ENCODE results near the gene BRD4. TPM values are rescaled to one million over a fixed set of nuclear protein-coding genes. Genes with fewer than 3 reads are reported as not detected.
"Not testable (repeated sequence)": the region's sequence is repeated elsewhere in the genome, so short reads cannot be mapped to it uniquely, and the experiment has no call there.

BRD4 gene
- polyA plus RNA-seq, 1 donor (not counting 4 experiments of a cell fraction or from before 2014, with no cell fraction given), result 5.5 TPM

DNA sequence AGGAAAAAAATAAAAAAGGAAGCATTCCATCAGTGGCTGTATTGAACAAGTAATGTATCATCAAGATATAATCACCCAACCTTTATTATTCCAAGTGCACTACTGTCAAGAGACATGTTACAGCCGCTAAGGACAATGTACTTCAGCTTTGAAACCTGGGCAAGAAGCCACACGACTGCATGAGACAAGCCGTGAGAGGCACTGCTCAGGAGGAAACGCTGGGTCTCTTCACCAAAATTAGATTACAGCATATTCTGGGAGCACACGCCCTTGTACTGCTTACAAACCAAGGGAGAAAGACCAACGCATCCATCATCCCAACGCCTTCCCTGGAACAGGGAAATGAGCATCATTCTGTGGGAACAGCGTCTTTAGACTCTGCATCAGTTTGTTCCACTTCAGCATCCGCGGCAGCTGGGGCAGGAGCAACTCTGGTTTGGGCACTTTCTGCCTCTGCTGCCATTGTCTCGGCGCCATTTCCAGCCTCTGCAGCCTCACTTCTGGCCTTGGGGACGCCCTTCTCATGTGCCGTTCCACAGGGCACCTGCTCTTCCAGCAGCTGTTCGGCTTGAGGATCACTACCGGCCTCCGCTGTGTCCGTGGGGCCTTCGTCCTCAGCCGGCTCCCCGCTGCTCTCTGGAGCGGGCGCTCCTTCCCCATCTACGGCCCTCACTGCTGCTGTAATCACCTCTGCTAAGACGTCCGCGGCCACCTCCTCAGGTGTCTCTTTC, 22.4 kb upstream of the BRD4 start:
- H3K9ac ChIP-seq (ENCODE audit: control insufficient read depth, extremely low read depth, insufficient read depth, low read length), result no peak overlapping the region
- H3K79me2 ChIP-seq (ENCODE audit: control insufficient read depth, insufficient read depth, low read length), result no peaks in the 10 kb centered on the region
- FAIRE-seq, result no peak
- no peak overlapping the region for H3K4me2 ChIP-seq (ENCODE audit: control insufficient read depth, extremely low read depth, insufficient read depth, low read depth, low read length)
- no peak overlapping the region for H2AFZ ChIP-seq (ENCODE audit: control insufficient read depth, low read length)
- no peak overlapping the region for H3K27ac ChIP-seq (ENCODE audit: control insufficient read depth, insufficient read depth, low read length)
- no peak for TF ChIP-seq EZH2 (IDR thresholded peaks at IDR 0.05; ENCODE audit: low read length)
- TF ChIP-seq, protein P1, sequence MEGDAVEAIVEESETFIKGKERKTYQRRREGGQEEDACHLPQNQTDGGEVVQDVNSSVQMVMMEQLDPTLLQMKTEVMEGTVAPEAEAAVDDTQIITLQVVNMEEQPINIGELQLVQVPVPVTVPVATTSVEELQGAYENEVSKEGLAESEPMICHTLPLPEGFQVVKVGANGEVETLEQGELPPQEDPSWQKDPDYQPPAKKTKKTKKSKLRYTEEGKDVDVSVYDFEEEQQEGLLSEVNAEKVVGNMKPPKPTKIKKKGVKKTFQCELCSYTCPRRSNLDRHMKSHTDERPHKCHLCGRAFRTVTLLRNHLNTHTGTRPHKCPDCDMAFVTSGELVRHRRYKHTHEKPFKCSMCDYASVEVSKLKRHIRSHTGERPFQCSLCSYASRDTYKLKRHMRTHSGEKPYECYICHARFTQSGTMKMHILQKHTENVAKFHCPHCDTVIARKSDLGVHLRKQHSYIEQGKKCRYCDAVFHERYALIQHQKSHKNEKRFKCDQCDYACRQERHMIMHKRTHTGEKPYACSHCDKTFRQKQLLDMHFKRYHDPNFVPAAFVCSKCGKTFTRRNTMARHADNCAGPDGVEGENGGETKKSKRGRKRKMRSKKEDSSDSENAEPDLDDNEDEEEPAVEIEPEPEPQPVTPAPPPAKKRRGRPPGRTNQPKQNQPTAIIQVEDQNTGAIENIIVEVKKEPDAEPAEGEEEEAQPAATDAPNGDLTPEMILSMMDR (optimal IDR thresholded peaks at IDR 0.05 in 1 of 3, IDR thresholded peaks at IDR 0.05 in 1 of 3, conservative IDR thresholded peaks at IDR 0.05 in 1 of 3; ENCODE audit: extremely low read depth in 1 of 3, insufficient read depth in 2 of 3, low read length in 3 of 3), result no peak
- peaks cover 27 to 31% of the 10 kb centered on the region in 2 experiments for H3K36me3 ChIP-seq (ENCODE audit: control insufficient read depth in 2 of 2, extremely low read depth in 1 of 2, insufficient read depth in 2 of 2, low read length in 2 of 2)
- no peaks in the 10 kb centered on the region for H3K9me3 ChIP-seq (ENCODE audit: control insufficient read depth, low read depth, low read length)
- H3K27me3 ChIP-seq (ENCODE audit: control insufficient read depth, extremely low read depth, insufficient read depth, low read length), result no peaks in the 10 kb centered on the region
- dilution Hi-C loops (cut with MboI; ENCODE audit: extremely low pct_ligation_motif_present, low sequenced_read_pairs), result no loop called here
- DNase-seq (ENCODE audit: low read depth, low spot score), result no peak
- no peaks in the 10 kb centered on the region for H4K20me1 ChIP-seq (ENCODE audit: control insufficient read depth, extremely low read depth, insufficient read depth, low read length)
- H3K4me3 ChIP-seq (ENCODE audit: control insufficient read depth in 2 of 3, extremely low read depth in 1 of 3, insufficient read depth in 2 of 3, low read depth in 1 of 3, low read length in 3 of 3), result no peak overlapping the region
- no peaks in the 10 kb centered on the region for H3K9me1 ChIP-seq (ENCODE audit: control insufficient read depth, extremely low read depth, insufficient read depth, low read length)
- H3K4me1 ChIP-seq (ENCODE audit: control insufficient read depth, extremely low read depth, insufficient read depth, low read length), result no peaks in the 10 kb centered on the region

DNA sequence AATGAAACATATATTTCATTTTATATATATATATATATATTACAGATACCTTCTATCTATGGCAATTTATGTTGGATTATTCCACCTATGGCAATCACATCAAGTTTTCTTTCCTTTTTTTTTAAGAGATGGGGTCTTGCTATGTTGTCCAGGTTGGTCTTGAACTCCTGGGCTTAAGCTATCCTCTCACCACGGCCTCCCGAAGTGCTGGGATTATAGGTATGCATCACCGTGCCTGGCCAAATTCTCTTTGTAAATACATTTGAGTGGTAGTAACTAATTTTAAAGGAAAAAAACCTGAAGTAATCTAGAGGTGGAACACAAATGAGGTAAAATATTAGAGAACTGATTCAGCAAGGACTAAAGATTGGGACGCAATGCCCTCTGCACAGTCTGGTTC, 21.6 kb upstream of the BRD4 start:
- H3K9ac ChIP-seq (ENCODE audit: control insufficient read depth, extremely low read depth, insufficient read depth, low read length), result no peak overlapping the region
- H3K9me1 ChIP-seq (ENCODE audit: control insufficient read depth, extremely low read depth, insufficient read depth, low read length), result no peaks in the 10 kb centered on the region
- no peaks in the 10 kb centered on the region for H3K27me3 ChIP-seq (ENCODE audit: control insufficient read depth, extremely low read depth, insufficient read depth, low read length)
- H3K4me3 ChIP-seq (ENCODE audit: control insufficient read depth in 2 of 3, extremely low read depth in 1 of 3, insufficient read depth in 2 of 3, low read depth in 1 of 3, low read length in 3 of 3), result no peak overlapping the region
- H4K20me1 ChIP-seq (ENCODE audit: control insufficient read depth, extremely low read depth, insufficient read depth, low read length), result no peaks in the 10 kb centered on the region
- H2AFZ ChIP-seq (ENCODE audit: control insufficient read depth, low read length), result no peak overlapping the region
- dilution Hi-C loops (cut with MboI; ENCODE audit: extremely low pct_ligation_motif_present, low sequenced_read_pairs), result no loop called here
- H3K4me1 ChIP-seq (ENCODE audit: control insufficient read depth, extremely low read depth, insufficient read depth, low read length), result no peaks in the 10 kb centered on the region
- H3K4me2 ChIP-seq (ENCODE audit: control insufficient read depth, extremely low read depth, insufficient read depth, low read depth, low read length), result no peak overlapping the region
- peaks cover 20 to 31% of the 10 kb centered on the region in 2 experiments for H3K36me3 ChIP-seq (ENCODE audit: control insufficient read depth in 2 of 2, extremely low read depth in 1 of 2, insufficient read depth in 2 of 2, low read length in 2 of 2)
- DNase-seq (ENCODE audit: low read depth, low spot score) (no peak), FAIRE-seq (no peak)
- no peaks in the 10 kb centered on the region for H3K9me3 ChIP-seq (ENCODE audit: control insufficient read depth, low read depth, low read length)
- TF ChIP-seq EZH2 (IDR thresholded peaks at IDR 0.05; ENCODE audit: low read length), result no peak
- TF ChIP-seq, protein P1 (optimal IDR thresholded peaks at IDR 0.05 in 1 of 3, IDR thresholded peaks at IDR 0.05 in 1 of 3, conservative IDR thresholded peaks at IDR 0.05 in 1 of 3; ENCODE audit: extremely low read depth in 1 of 3, insufficient read depth in 2 of 3, low read length in 3 of 3), result no peak
- H3K79me2 ChIP-seq (ENCODE audit: control insufficient read depth, insufficient read depth, low read length), result no peaks in the 10 kb centered on the region
- no peak overlapping the region for H3K27ac ChIP-seq (ENCODE audit: control insufficient read depth, insufficient read depth, low read length)

DNA sequence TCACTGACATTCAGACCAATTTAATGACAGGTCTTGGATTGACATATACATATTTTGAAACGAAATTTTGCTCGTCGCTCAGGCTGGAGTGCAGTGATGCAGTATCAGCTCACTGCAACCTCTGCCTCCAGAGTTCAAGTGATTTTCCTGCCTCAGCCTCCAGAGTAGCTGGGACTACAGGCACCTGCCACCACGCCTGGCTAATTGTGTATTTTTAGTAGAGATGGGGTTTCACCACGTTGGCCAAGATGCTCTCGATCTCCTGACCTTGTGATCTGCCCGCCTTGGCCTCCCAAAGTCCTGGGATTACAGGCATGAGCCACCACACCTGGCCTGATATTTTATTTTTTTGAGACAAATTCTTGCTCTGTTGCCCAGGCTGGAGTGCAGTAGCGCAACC, 20.2 kb upstream of the BRD4 start:
- H3K27ac ChIP-seq (ENCODE audit: control insufficient read depth, insufficient read depth, low read length); H3K27me3 ChIP-seq (ENCODE audit: control insufficient read depth, extremely low read depth, insufficient read depth, low read length); H3K4me1 ChIP-seq (ENCODE audit: control insufficient read depth, extremely low read depth, insufficient read depth, low read length); H2AFZ ChIP-seq (ENCODE audit: control insufficient read depth, low read length); DNase-seq (ENCODE audit: low read depth, low spot score); H3K9ac ChIP-seq (ENCODE audit: control insufficient read depth, extremely low read depth, insufficient read depth, low read length); H4K20me1 ChIP-seq (ENCODE audit: control insufficient read depth, extremely low read depth, insufficient read depth, low read length); H3K4me3 ChIP-seq (ENCODE audit: control insufficient read depth in 2 of 3, extremely low read depth in 1 of 3, insufficient read depth in 2 of 3, low read depth in 1 of 3, low read length in 3 of 3); H3K79me2 ChIP-seq (ENCODE audit: control insufficient read depth, insufficient read depth, low read length); H3K9me3 ChIP-seq (ENCODE audit: control insufficient read depth, low read depth, low read length); H3K9me1 ChIP-seq (ENCODE audit: control insufficient read depth, extremely low read depth, insufficient read depth, low read length); FAIRE-seq; dilution Hi-C loops (cut with MboI; ENCODE audit: extremely low pct_ligation_motif_present, low sequenced_read_pairs); H3K4me2 ChIP-seq (ENCODE audit: control insufficient read depth, extremely low read depth, insufficient read depth, low read depth, low read length): not testable (repeated sequence)
- H3K36me3 ChIP-seq (ENCODE audit: control insufficient read depth in 2 of 2, extremely low read depth in 1 of 2, insufficient read depth in 2 of 2, low read length in 2 of 2), result peaks cover 11 to 21% of the 10 kb centered on the region in 2 experiments

DNA sequence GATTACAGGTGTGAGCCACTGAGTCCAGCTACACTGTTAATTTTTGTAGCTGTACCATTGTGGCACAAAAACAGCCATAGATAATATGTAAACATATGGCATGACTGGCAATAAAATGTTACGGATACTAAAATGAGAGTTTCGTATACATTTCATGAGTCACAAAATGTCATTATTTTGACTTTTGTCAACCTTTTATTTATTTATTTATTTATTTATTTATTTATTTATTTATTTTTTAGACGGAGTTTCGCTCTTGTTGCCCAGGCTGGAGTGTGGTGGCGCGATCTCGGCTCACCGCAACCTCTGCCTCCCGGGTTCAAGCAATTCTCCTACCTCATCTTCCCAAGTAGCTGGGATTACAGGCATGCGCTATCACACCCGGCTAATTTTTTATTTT, 9.0 kb upstream of the BRD4 start:
- H3K27me3 ChIP-seq (ENCODE audit: control insufficient read depth, extremely low read depth, insufficient read depth, low read length); H3K79me2 ChIP-seq (ENCODE audit: control insufficient read depth, insufficient read depth, low read length); H3K9me3 ChIP-seq (ENCODE audit: control insufficient read depth, low read depth, low read length); H3K36me3 ChIP-seq (ENCODE audit: control insufficient read depth in 2 of 2, extremely low read depth in 1 of 2, insufficient read depth in 2 of 2, low read length in 2 of 2); H4K20me1 ChIP-seq (ENCODE audit: control insufficient read depth, extremely low read depth, insufficient read depth, low read length); H3K27ac ChIP-seq (ENCODE audit: control insufficient read depth, insufficient read depth, low read length); H3K4me2 ChIP-seq (ENCODE audit: control insufficient read depth, extremely low read depth, insufficient read depth, low read depth, low read length); dilution Hi-C loops (cut with MboI; ENCODE audit: extremely low pct_ligation_motif_present, low sequenced_read_pairs); DNase-seq (ENCODE audit: low read depth, low spot score); H3K9ac ChIP-seq (ENCODE audit: control insufficient read depth, extremely low read depth, insufficient read depth, low read length); H2AFZ ChIP-seq (ENCODE audit: control insufficient read depth, low read length); H3K4me3 ChIP-seq (ENCODE audit: control insufficient read depth in 2 of 3, extremely low read depth in 1 of 3, insufficient read depth in 2 of 3, low read depth in 1 of 3, low read length in 3 of 3); H3K4me1 ChIP-seq (ENCODE audit: control insufficient read depth, extremely low read depth, insufficient read depth, low read length); H3K9me1 ChIP-seq (ENCODE audit: control insufficient read depth, extremely low read depth, insufficient read depth, low read length); FAIRE-seq: not testable (repeated sequence)
